HG03025 (cell line): ENCODE results near the gene KRT84.

Source experiments
- ATAC-seq: cut with Tn5 transposase; IDR thresholded peaks from one replicate; pipeline ENCODE4 v1.9.1; 2021; ENCODE audit warnings: mild to moderate bottlenecking, moderate library complexity; ENCODE audit not compliant: unreplicated experiment, low FRiP score

The KRT84 gene

GRCh38 chr12:52363111-52363679, 22.3 kb downstream of the KRT84 start:
- ATAC-seq = no peak

- no peak for ATAC-seq
These were observed 23.2 kb downstream of the KRT84 start for GRCh38 chr12:52362118-52362726.

GRCh38 chr12:52361553-52361952, 23.9 kb downstream of the KRT84 start:
- ATAC-seq = no peak

- ATAC-seq = no peak
These were observed 24.7 kb downstream of the KRT84 start for GRCh38 chr12:52360663-52361271.

- ATAC-seq = no peak
These were observed 25.3 kb downstream of the KRT84 start for GRCh38 chr12:52360106-52360662.

- ATAC-seq = no peak
These were observed 25.8 kb downstream of the KRT84 start for GRCh38 chr12:52359621-52360061.

- ATAC-seq = peak; percentile 82
These were observed 26.7 kb downstream of the KRT84 start for GRCh38 chr12:52358575-52359350.

GRCh38 chr12:52356762-52357580, 28.5 kb downstream of the KRT84 start:
- ATAC-seq = no peak

GRCh38 chr12:52356031-52356761, 29.3 kb downstream of the KRT84 start:
- ATAC-seq = no peak

- no peak for ATAC-seq
These were observed 30.3 kb downstream of the KRT84 start for GRCh38 chr12:52355176-52355575.

- ATAC-seq = no peak
These were observed 31.3 kb downstream of the KRT84 start for GRCh38 chr12:52354200-52354599.

GRCh38 chr12:52353766-52354165, 31.7 kb downstream of the KRT84 start:
- no peak for ATAC-seq

- ATAC-seq = no peak
These were observed 32.5 kb downstream of the KRT84 start for GRCh38 chr12:52352951-52353350.

- ATAC-seq = no peak
These were observed 34.0 kb downstream of the KRT84 start for GRCh38 chr12:52351196-52352059.

- no peak for ATAC-seq
These were observed 34.7 kb downstream of the KRT84 start for GRCh38 chr12:52350786-52351185.

- no peak for ATAC-seq
These were observed 35.3 kb downstream of the KRT84 start for GRCh38 chr12:52350021-52350620.

- ATAC-seq = no peak
These were observed 36.3 kb downstream of the KRT84 start for GRCh38 chr12:52349196-52349595.
